Forelimb muscle (tissue), 1 donor: ENCODE results near the gene KDELR3. TPM values are rescaled to one million over a fixed set of nuclear protein-coding genes. Genes with fewer than 3 reads are reported as not detected.

Experiments
- DNase-seq: peaks from one replicate; pipeline ENCODE4 v3.0.0-alpha.2; 2013; ENCODE audit warnings: low read depth
- polyA plus RNA-seq: library from polyadenylated mRNA; unstranded; fragments of 120-200 nt; gene quantifications from one replicate; pipeline ENCODE4 v1.2.1, GENCODE V29; 2013; ENCODE audit not compliant: insufficient read length

The KDELR3 gene
- polyA plus RNA-seq, 1 donor: 21.4 TPM

GRCh38 chr22:38519453-38520250 is 51.8 kb downstream of the KDELR3 start:
- no peak for DNase-seq

- DNase-seq: no peak
Observed at GRCh38 chr22:38523029-38523428, 55.1 kb downstream of the KDELR3 start.

- no peak for DNase-seq
Observed at GRCh38 chr22:38523479-38523878, 55.6 kb downstream of the KDELR3 start.

- DNase-seq: no peak
Observed at GRCh38 chr22:38524429-38524828, 56.5 kb downstream of the KDELR3 start.

- DNase-seq: no peak
Observed at GRCh38 chr22:38531251-38531938, 63.5 kb downstream of the KDELR3 start.

Other genes starting within 250 kb of the KDELR3 start
- gene TMEM184B, start 195.1 kb upstream of the KDELR3 start, polyA plus RNA-seq: 71.7 TPM
- gene CSNK1E, start 150.7 kb upstream of the KDELR3 start, polyA plus RNA-seq: 115 TPM
- gene KCNJ4, start 12.9 kb upstream of the KDELR3 start, polyA plus RNA-seq: 0.24 TPM
- 317 TPM for gene DDX17, start 38.2 kb downstream of the KDELR3 start, polyA plus RNA-seq
- gene DMC1, start 102.1 kb downstream of the KDELR3 start, polyA plus RNA-seq: 5.0 TPM
- gene FAM227A, start 188.3 kb downstream of the KDELR3 start, polyA plus RNA-seq: 1.1 TPM
- 32.4 TPM for gene CBY1, start 188.5 kb downstream of the KDELR3 start, polyA plus RNA-seq
- 79.4 TPM for gene TOMM22, start 213.9 kb downstream of the KDELR3 start, polyA plus RNA-seq
- 30.9 TPM for gene JOSD1, start 232.8 kb downstream of the KDELR3 start, polyA plus RNA-seq
- 32.0 TPM for gene GTPBP1, start 237.8 kb downstream of the KDELR3 start, polyA plus RNA-seq